GM23338 (cell line): ENCODE results near the gene SLC39A11. TPM values are rescaled to one million over a fixed set of nuclear protein-coding genes. Genes with fewer than 3 reads are reported as not detected.

ENCODE experiments used
- ATAC-seq: fragments of 200-7000 bp; cut with Tn5 transposase; 3 replicates; pipeline ENCODE4 v1.9.1; 2020
- DNase-seq: peaks from one replicate; pipeline ENCODE4 v3.0.0-alpha.2; 2015; ENCODE audit warnings: low spot score
- H2AFZ ChIP-seq: fragments of 200-600 bp; sonication (generic); 2 replicates; pipeline ENCODE4 v1.8.0; 2016; ENCODE audit warnings: antibody characterized with exemption, mild to moderate bottlenecking, moderate library complexity
- H3F3A ChIP-seq: fragments of 200-600 bp; sonication (generic); replicated peaks from 2 replicates; pipeline ENCODE4 v1.8.0; 2017; ENCODE audit warnings: antibody characterized with exemption, mixed run types, low read depth
- H3K27ac ChIP-seq: fragments of 200-600 bp; sonication (generic); 2 replicates; pipeline ENCODE4 v1.6.1; 2016; ENCODE audit warnings: low read depth
- H3K27me3 ChIP-seq: fragments of 200-600 bp; sonication (generic); 2 replicates; pipeline ENCODE4 v1.8.0; 2016; ENCODE audit warnings: mild to moderate bottlenecking, mixed run types, moderate library complexity; ENCODE audit not compliant: insufficient read depth
- H3K36me3 ChIP-seq: fragments of 200-600 bp; sonication (generic); 2 replicates; pipeline ENCODE4 v1.8.0; 2016; ENCODE audit warnings: mild to moderate bottlenecking; ENCODE audit not compliant: insufficient read depth
- H3K4me1 ChIP-seq: fragments of 200-600 bp; sonication (generic); 2 replicates; pipeline ENCODE4 v1.8.0; 2016; ENCODE audit warnings: mild to moderate bottlenecking, moderate library complexity; ENCODE audit not compliant: insufficient read depth
- H3K4me2 ChIP-seq: fragments of 200-600 bp; sonication (generic); 2 replicates; pipeline ENCODE4 v1.7.1; 2017; ENCODE audit warnings: mixed run types
- H3K4me3 ChIP-seq: fragments of 200-600 bp; sonication (generic); 2 replicates; pipeline ENCODE4 v1.6.1; 2016; ENCODE audit warnings: mixed run types
- H3K79me2 ChIP-seq: fragments of 200-600 bp; sonication (generic); replicated peaks from 2 replicates; pipeline ENCODE4 v1.8.0; 2017; ENCODE audit warnings: mild to moderate bottlenecking; ENCODE audit not compliant: insufficient read depth
- H3K9me2 ChIP-seq: fragments of 200-600 bp; sonication (generic); 2 replicates; pipeline ENCODE4 v1.8.0; 2017; ENCODE audit not compliant: insufficient read depth
- H4K20me1 ChIP-seq: fragments of 200-600 bp; sonication (generic); replicated peaks from 2 replicates; pipeline ENCODE4 v1.8.0; 2017; ENCODE audit warnings: mild to moderate bottlenecking; ENCODE audit not compliant: insufficient read depth
- H3K27ac Mint-ChIP-seq: 2 replicates; pipeline ENCODE4 v1.8.0; 2020; ENCODE audit warnings: inconsistent platforms, mild to moderate bottlenecking, moderate library complexity, mixed read lengths
- H3K27me3 Mint-ChIP-seq: 3 replicates; pipeline ENCODE4 v1.8.0; 2022; ENCODE audit warnings: low read depth, mild to moderate bottlenecking, moderate library complexity, mixed read lengths, inconsistent platforms; ENCODE audit not compliant: insufficient read depth, poor library complexity
- H3K36me3 Mint-ChIP-seq: 3 replicates; pipeline ENCODE4 v1.8.0; 2021; ENCODE audit warnings: low read depth, mild to moderate bottlenecking, inconsistent platforms, moderate library complexity, mixed read lengths
- H3K4me1 Mint-ChIP-seq: 3 replicates; pipeline ENCODE4 v1.8.0; 2020; ENCODE audit warnings: mild to moderate bottlenecking, inconsistent platforms, mixed read lengths
- H3K4me3 Mint-ChIP-seq: 3 replicates; pipeline ENCODE4 v1.8.0; 2021; ENCODE audit warnings: moderate library complexity, mild to moderate bottlenecking, inconsistent platforms, mixed read lengths
- H3K9me3 Mint-ChIP-seq: 3 replicates; pipeline ENCODE4 v1.8.0; 2020; ENCODE audit warnings: moderate library complexity, mild to moderate bottlenecking, inconsistent platforms, mixed read lengths
- STAT1 ChIP-seq: IDR thresholded peaks from one replicate; pipeline ENCODE4 v1.6.1; 2016; ENCODE audit warnings: antibody characterized with exemption; ENCODE audit not compliant: unreplicated experiment
- polyA plus RNA-seq: library from polyadenylated mRNA; unstranded; fragments of >200 nt; fragmentation: Nextera tagmentation; extraction: Ambion mirVana; gene quantifications from 2 replicates; pipeline ENCODE4 v1.2.1, GENCODE V29; 2016
- total RNA-seq: library from RNA; depleted of rRNA; stranded (reverse); fragments of >200 nt; shearing (Covaris generic); gene quantifications from 2 replicates; pipeline ENCODE4 v1.2.3, GENCODE V29; 2014
- TF ChIP-seq, protein P1 (sequence below): fragments of 250-450 bp; sonication (Bioruptor Pico); IDR thresholded peaks from 2 replicates; pipeline ENCODE4 v1.5.0; 2020; ENCODE audit warnings: mild to moderate bottlenecking, moderate library complexity

Gene SLC39A11
- total and polyA plus RNA-seq, 2 experiments from 2014 or later = 10.8 to 18.1 TPM

DNA sequence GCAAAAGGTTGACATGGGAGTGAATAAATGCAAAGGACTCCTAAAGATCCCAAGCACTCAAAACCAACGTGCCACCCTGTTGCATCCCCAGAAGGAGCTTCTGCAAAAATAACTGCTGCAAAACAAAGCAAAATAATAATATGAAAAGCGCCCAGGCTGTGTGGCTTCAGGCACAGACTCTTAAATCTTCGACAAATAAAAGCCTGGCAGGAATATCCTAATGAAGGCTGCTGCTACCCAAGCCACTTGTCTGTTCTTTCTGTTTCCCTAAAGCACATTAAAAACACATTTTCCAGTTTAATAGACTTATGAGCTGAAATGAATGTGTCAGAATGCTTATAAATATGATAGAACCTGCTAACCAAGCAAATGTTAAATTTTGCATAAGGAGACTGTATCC lies 154.0 kb downstream of the SLC39A11 start:
- H3K27ac Mint-ChIP-seq = no peak overlapping the region

More for the DNA sequence above, 154.0 kb downstream of the SLC39A11 start:
- Histone ChIP-seq H3K9me2 (no peaks in the 10 kb centered on the region), H2AFZ (no peak overlapping the region), H3K79me2 (no peaks in the 10 kb centered on the region), H3K36me3 (no peaks in the 10 kb centered on the region), H3K4me1 (peaks cover 14% of the 10 kb centered on the region), H4K20me1 (no peaks in the 10 kb centered on the region), H3K4me2 (no peak overlapping the region), H3K4me3 (no peak overlapping the region), H3F3A (no peaks in the 10 kb centered on the region), H3K27me3 (no peaks in the 10 kb centered on the region), H3K27ac (no peak overlapping the region)
- TF ChIP-seq, protein P1, sequence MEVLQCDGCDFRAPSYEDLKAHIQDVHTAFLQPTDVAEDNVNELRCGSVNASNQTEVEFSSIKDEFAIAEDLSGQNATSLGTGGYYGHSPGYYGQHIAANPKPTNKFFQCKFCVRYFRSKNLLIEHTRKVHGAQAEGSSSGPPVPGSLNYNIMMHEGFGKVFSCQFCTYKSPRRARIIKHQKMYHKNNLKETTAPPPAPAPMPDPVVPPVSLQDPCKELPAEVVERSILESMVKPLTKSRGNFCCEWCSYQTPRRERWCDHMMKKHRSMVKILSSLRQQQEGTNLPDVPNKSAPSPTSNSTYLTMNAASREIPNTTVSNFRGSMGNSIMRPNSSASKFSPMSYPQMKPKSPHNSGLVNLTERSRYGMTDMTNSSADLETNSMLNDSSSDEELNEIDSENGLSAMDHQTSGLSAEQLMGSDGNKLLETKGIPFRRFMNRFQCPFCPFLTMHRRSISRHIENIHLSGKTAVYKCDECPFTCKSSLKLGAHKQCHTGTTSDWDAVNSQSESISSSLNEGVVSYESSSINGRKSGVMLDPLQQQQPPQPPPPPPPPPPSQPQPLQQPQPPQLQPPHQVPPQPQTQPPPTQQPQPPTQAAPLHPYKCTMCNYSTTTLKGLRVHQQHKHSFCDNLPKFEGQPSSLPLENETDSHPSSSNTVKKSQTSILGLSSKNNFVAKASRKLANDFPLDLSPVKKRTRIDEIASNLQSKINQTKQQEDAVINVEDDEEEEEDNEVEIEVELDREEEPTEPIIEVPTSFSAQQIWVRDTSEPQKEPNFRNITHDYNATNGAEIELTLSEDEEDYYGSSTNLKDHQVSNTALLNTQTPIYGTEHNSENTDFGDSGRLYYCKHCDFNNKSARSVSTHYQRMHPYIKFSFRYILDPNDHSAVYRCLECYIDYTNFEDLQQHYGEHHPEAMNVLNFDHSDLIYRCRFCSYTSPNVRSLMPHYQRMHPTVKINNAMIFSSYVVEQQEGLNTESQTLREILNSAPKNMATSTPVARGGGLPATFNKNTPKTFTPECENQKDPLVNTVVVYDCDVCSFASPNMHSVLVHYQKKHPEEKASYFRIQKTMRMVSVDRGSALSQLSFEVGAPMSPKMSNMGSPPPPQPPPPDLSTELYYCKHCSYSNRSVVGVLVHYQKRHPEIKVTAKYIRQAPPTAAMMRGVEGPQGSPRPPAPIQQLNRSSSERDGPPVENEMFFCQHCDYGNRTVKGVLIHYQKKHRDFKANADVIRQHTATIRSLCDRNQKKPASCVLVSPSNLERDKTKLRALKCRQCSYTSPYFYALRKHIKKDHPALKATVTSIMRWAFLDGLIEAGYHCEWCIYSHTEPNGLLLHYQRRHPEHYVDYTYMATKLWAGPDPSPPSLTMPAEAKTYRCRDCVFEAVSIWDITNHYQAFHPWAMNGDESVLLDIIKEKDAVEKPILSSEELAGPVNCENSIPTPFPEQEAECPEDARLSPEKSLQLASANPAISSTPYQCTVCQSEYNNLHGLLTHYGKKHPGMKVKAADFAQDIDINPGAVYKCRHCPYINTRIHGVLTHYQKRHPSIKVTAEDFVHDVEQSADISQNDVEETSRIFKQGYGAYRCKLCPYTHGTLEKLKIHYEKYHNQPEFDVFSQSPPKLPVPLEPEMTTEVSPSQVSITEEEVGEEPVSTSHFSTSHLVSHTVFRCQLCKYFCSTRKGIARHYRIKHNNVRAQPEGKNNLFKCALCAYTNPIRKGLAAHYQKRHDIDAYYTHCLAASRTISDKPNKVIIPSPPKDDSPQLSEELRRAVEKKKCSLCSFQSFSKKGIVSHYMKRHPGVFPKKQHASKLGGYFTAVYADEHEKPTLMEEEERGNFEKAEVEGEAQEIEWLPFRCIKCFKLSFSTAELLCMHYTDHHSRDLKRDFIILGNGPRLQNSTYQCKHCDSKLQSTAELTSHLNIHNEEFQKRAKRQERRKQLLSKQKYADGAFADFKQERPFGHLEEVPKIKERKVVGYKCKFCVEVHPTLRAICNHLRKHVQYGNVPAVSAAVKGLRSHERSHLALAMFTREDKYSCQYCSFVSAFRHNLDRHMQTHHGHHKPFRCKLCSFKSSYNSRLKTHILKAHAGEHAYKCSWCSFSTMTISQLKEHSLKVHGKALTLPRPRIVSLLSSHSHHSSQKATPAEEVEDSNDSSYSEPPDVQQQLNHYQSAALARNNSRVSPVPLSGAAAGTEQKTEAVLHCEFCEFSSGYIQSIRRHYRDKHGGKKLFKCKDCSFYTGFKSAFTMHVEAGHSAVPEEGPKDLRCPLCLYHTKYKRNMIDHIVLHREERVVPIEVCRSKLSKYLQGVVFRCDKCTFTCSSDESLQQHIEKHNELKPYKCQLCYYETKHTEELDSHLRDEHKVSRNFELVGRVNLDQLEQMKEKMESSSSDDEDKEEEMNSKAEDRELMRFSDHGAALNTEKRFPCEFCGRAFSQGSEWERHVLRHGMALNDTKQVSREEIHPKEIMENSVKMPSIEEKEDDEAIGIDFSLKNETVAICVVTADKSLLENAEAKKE (CRISPR knock-in tag) = no peak
- TF ChIP-seq STAT1 = no peak
- Mint-ChIP-seq H3K27me3 (no peaks in the 10 kb centered on the region), H3K4me1 (peaks cover 19% of the 10 kb centered on the region), H3K36me3 (0 out of 3 replicates have a peak, but pooled peaks cover 3% of the 10 kb centered on the region), H3K9me3 (no peaks in the 10 kb centered on the region), H3K4me3 (no peak overlapping the region)
- ATAC-seq (no peak), DNase-seq (no peak)
